HG03354 (cell line): Measurements from ENCODE around the gene SALL4.
"Not testable (repeated sequence)": the region's sequence is repeated elsewhere in the genome, so short reads cannot be mapped to it uniquely, and the experiment has no call there.

ENCODE experiments used
- ATAC-seq: cut with Tn5 transposase; IDR thresholded peaks from one replicate; pipeline ENCODE4 v1.9.1; 2021; ENCODE audit warnings: mild to moderate bottlenecking; ENCODE audit not compliant: unreplicated experiment, poor library complexity, severe bottlenecking

Gene SALL4

DNA sequence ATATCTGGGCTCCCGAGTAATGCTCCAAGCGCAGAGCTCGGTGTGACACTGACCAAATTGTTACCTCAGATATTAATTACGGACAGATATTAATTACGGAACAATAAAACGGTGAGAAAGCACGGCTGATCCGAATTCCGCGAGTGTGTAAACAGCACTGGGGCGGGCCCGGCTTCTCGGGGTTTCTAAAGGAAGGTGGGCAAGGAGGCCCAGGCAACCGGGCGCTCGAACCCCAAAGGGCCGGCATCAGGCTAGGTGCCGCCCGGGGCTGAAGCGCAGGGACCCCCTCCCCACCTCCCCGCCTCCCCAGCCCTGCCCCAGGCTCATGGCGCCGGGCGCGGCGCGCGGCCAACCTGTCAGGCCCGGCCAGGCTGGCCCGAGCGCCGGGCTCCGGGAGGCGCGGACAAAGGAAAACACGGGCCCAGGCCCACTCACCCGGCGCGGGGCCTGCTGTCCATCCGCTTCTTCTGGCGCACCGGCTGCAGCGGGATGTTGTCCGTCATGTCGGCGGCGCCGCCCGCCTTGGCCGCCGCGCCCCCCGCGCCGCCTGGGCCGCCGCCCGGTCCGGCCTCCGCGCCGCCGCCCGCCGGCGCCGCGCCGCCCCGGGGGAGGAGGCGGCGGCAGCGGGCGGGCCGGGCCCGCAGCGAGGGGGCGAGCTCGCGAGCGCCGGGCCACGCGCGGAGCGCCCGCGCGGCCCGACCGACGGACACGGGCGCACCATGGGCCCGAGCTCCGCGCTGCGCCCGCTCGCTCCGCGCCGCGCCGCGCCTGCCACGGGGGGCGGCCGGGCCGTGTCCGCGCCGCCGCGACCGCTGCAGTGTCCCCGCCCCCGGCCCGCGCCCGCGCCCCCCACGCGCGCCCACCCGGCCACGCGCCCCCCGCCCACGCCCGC lies 34.2 kb downstream of the SALL4 start, which contains the start of gene ATP9A:
Gene ATP9A (minus strand): TSS at position 524 of the 892 bp plus-strand sequence. CDS start 21 bp downstream, at position 503.
- no peak for ATAC-seq

DNA sequence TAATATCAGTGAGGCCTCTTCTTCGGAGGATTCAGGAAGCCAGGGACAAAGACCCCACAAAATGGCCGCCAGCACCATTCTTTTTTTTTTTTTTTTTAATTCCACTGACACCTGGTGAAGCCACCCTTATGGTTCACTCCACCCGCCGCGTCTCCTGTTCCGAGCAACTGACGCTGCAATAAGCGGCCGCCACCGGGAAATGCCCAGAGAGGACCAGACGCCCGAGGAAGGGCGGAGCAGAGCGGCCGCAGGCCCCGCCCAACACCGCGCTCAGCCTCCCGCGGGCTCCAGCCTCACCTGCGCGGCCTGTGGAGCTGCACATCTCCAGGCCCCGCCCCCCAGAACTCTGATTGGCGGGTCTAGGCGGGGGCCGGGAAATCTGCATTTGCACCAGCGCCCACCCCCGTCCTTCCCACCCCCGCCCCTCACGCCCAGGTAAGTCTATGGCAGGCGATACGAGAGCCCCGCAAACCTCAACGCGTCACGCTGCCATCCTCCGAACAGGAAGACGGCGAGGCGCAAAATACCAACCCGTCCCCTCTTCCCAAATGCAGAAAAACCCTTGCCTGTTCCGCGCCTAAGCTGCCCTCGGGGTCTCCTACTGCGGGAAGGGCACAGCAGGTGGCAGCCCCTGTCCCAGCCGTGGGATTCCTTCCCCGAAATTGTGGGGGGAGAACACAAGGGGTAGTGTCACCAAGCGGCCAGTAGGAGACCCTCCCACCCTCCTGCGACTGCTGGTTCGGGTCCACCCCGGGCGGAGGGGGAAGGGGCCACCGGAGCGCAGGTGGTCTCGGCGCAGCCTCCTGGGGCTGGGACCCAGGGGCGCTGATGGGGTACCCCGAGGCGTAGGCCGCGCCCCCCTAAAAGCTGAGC lies 35.1 kb downstream of the SALL4 start:
- ATAC-seq = peak; percentile 55

DNA sequence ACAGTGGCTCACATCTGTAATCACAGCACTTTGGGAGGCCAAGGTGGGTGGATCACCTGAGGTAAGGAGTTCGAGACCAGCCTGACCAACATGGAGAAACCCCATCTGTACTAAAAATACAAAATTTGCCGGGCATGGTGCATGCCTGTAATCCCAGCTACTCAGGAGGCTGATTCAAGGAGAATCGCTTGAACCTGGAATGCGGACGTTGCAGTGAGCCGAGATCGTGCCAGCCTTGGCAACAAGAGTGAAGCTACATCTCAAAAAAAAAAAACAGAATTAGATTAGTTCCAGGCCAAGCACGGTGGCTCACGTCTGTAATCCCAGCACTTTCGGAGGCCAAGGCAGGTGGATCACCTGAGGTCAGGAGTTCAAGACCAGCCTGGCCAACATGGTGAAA lies 36.9 kb downstream of the SALL4 start:
- ATAC-seq = not testable (repeated sequence)

- no peak for ATAC-seq
These were observed 38.2 kb downstream of the SALL4 start for GRCh38 chr20:51763965-51764602.

- ATAC-seq = no peak
These were observed 41.3 kb downstream of the SALL4 start for GRCh38 chr20:51760905-51761546.

DNA sequence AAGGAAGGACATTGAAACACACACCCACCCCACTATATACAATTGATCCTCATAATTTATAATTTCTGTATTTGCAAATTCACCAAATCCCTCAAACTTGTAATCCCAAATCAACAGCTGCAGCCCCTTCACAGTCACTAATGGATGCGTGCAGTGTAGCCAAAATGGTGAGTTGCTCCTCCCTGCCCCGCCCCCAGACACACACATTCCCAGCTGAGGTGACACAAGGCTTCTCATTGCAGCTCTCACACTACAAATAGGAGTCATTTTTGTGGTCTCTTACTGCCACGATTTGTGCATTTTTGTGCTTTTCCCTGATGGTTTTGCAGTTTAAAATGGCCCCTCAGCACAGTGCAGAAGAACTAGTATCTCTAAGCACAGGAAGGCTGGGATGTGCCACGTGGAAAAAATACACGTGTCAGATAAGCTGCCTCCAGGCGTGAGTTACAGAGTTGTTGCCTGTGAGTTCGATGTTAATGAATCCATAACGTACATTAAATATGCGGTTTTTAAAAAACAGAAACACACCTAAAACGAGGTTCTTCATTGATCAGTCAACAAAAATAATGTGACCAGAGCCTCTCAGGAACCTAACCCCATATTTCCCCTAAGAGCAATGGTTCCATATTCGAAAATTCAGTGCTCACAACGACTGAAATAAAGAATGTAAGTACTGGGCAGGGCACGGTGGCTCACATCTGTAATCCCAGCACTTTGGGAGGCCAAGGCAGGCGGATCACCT lies 42.4 kb downstream of the SALL4 start:
- no peak for ATAC-seq

DNA sequence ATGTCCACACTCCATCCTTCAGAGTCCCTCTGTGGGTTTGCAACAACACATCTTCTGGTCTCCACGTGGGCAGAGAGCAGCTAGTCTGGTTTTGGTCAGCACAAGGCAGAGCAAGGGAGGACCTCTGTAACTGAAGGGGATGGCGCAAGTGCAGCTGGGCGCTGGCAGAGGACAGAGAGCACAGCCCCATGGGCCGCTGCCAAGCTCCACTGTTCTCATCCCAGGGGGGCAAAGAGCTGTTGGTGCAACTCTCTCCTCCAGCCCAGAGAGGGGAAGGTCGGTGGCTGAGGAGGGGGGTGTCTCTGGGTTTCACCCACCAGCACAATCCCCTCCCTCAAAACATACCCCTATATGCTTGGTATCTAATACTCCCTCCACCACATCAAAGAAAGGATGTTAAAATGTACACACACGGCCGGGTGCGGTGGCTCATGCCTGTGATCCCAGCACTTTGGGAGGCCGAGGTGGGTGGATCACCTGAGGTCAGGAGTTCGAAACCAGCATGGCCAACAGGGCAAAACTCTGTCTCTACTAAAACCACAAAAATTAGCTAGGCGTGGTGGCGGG lies 43.3 kb downstream of the SALL4 start:
- no peak for ATAC-seq

DNA sequence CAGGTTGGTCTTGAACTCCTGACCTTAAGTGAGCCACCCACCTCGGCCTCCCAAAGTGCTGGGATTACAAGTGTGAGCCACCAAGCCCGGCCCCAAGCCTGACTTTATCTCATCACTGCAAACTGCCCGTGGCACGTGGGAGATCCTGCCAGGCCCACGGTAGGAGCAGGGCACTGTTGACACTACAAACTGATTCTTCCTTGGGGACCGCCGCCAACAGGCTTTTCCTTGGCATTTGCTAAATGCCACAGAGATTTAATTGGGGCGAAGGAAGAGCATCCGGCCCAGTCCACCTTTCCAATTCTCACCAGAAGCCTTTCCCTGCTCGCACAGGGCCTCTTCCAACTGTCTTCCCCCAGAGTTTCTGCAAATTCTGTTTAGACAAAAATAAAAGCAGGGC lies 45.1 kb downstream of the SALL4 start:
- no peak for ATAC-seq

DNA sequence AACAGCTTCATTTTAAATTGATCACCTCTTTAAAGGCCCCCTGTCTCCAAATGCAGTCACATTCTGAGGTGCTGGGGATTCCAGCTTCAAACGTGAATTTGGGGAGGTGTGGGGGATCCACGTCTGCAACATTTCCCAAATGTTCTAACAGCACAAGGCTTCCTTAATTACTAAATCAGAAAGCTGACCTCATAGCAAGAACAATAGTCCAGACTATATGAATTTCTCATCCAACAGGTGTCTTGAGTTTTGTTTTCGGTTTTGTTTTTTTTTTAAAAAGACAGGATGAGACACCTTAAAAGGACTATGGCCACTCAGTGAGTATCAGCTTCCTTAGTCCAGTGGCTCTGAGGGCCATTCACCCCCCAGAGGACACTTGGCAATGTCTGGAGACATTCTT lies 45.7 kb downstream of the SALL4 start:
- ATAC-seq = no peak

DNA sequence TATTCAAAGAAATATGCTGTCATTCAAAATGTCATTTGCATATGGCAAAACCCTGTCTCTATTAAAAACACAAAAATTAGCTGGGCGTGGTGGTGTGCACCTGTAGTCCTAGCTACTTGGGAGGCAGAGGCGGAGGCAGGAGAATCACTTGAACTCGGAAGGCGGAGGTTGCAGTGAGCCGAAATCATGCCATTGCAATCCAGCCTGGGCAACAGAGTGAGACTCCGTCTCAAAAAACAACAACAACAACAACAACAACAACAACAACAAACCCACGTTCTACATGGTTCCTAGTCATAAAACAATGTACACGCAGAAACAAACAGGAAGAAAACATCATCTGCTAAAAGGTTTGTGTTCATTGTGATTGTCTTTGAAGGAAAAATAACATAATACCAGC lies 49.1 kb downstream of the SALL4 start:
- ATAC-seq = not testable (repeated sequence)

GRCh38 chr20:51752343-51752951 lies 49.9 kb downstream of the SALL4 start:
- ATAC-seq = no peak

GRCh38 chr20:51750770-51751388 lies 51.4 kb downstream of the SALL4 start:
- no peak for ATAC-seq

DNA sequence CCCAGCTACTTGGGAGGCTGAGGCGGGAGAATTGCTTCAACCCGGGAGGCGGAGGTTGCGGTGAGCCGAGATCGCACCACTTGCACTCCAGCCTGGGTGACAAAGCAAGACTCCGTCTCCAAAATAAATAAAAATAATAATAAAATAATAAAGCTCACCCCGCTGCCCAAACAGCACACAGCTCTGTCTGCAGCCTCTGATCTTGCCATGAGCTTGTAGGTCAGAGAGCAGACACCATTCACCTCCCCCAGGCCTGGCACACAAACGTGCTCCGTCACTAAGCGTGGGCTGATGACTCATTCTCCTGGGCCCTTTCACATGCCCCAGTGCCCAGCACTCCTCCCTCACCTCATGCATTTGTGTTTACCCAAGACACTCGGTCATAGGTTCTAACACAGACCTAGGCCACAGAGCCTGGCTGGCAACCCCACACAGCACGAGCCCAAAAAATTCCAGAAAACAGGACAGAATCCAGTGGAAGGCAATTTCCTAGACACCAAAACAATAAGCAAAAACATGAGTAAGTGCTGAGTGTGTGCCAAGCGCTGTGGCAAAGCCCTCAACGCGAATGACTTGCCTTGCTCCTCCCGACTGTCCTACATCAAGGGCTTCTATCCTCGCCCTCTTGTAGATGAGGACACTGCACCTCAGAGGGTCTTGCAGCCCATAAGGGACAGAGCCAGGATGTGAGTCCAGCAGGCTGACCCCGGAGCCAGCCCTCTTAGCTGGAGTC lies 52.1 kb downstream of the SALL4 start:
- ATAC-seq = no peak

DNA sequence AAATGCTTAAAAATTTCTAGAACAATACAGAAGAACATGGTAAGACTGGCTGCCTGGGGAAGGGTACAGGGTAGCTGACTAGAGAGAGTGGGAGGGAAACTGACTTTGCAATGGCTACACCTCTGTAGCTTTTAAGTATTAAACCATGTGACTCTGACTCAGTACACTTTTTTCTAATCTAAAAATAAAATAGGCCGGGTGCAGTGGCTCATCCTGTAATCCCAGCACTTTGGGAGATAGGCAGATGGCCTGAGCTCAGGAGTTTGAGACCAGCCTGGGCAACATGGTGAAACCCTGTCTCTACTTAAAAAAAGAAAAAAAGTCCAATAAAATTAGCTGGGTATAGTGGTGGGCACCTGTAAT lies 52.7 kb downstream of the SALL4 start:
- no peak for ATAC-seq

DNA sequence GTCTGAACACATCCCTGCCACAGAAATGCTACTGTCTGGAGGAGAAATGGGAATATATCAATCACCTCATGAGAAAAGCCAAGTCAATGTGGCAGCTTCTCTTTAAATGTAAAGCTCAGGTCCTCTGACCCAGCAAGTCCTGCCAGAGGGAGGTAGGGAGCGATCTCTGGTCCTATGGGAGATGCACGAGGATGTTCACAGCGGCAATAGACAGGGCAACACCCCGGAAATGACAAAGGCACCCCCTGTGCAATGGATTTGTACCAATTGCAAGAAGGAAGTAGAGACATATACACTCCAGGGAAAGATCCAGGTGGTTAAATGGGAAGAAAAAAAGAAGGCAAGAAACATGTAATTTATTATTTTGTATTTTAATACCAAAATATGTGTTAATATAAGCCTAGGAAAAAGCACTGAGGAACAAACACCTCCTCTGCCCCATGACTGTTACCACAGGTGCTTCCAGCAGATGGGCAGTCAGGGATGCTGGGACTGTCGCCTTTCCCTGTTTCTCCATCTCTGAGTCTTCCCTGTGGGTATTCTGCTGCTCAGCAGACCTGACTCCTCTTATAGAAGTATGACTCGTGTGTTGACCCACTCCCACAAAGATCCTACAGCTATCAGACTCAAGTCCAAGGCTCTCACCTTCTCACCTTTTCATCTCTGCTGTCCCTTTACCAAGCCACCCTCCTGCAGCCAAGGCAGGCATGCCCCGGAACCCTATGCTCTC lies 55.0 kb downstream of the SALL4 start:
- no peak for ATAC-seq

DNA sequence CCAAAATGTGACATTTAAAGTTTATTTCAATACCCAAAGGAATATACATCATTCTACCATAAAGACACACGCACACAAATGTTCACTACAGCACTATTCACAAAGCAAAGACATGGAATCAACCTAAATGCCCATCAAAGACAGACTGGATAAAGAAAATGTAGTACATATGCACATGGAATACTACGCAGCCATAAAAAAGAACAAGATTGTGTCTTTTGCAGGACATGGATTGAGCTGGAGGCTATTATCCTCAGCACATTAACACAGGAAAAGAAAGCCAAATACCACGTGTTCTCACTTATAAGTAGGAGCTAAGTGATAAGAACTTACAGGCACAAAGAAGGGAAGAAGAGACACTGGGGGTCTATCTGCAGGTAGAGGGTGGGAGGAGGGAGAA lies 56.5 kb downstream of the SALL4 start:
- ATAC-seq = no peak

DNA sequence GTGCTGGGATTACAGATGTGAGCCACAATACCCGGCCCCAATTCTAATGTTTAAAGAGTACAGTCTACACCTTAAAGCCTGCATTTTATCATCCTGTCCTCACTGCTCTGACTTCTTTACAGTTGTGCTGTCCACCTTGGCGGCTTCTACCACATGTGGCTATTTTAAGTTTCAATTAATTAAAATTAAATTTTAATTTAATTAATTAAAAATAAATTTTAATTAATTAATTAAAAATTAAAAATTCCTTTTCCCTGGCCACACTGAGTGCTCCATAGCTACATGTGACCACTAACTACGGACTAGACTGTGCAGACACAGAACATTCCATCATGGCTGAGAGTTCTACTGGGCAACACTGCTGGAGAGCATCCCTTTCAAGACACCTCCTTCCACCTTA lies 61.5 kb downstream of the SALL4 start:
- no peak for ATAC-seq
